H9 (cell line): ENCODE data around the gene MYO15A. TPM values are rescaled to one million over a fixed set of nuclear protein-coding genes. Genes with fewer than 3 reads are reported as not detected.

Experiments used
- DNase-seq: peaks from one replicate; pipeline ENCODE4 v3.0.0-alpha.2; 2017
- H2AFZ ChIP-seq: one replicate; pipeline ENCODE4 v1.6.1; 2013; ENCODE audit warnings: mild to moderate bottlenecking, low read length, control low read depth, moderate library complexity
- H2AK5ac ChIP-seq: 2 replicates; pipeline ENCODE4 v1.6.1; 2013; ENCODE audit warnings: low read length, control low read depth, mixed read lengths; ENCODE audit not compliant: insufficient read length
- H2BK120ac ChIP-seq: one replicate; pipeline ENCODE4 v1.6.1; 2013; ENCODE audit warnings: low read depth, mild to moderate bottlenecking, low read length, control low read depth, inconsistent platforms; ENCODE audit not compliant: poor library complexity, severe bottlenecking
- H2BK12ac ChIP-seq: 2 replicates; pipeline ENCODE4 v1.6.1; 2013; ENCODE audit warnings: low read length, control low read depth, mixed read lengths, low read depth; ENCODE audit not compliant: insufficient read length
- H2BK15ac ChIP-seq: 2 replicates; pipeline ENCODE4 v1.6.1; 2013; ENCODE audit warnings: low read depth, low read length, control low read depth
- H2BK20ac ChIP-seq: one replicate; pipeline ENCODE4 v1.6.1; 2013; ENCODE audit warnings: low read depth, mild to moderate bottlenecking, low read length, control low read depth, inconsistent platforms; ENCODE audit not compliant: poor library complexity, severe bottlenecking
- H2BK5ac ChIP-seq: 2 replicates; pipeline ENCODE4 v1.6.1; 2013; ENCODE audit warnings: low read length, control low read depth, mixed read lengths; ENCODE audit not compliant: insufficient read length
- H3K14ac ChIP-seq: 2 replicates; pipeline ENCODE4 v1.6.1; 2013; ENCODE audit warnings: low read length, control low read depth; ENCODE audit not compliant: insufficient read depth
- H3K18ac ChIP-seq: 2 replicates; pipeline ENCODE4 v1.6.1; 2013; ENCODE audit warnings: low read depth, mild to moderate bottlenecking, mixed read lengths, low read length, control low read depth; ENCODE audit not compliant: insufficient read length
- H3K23ac ChIP-seq: 2 replicates; pipeline ENCODE4 v1.6.1; 2013; ENCODE audit warnings: low read length, control low read depth, mixed read lengths, low read depth; ENCODE audit not compliant: insufficient read length
- H3K23me2 ChIP-seq: 2 replicates; pipeline ENCODE4 v1.6.1; 2013; ENCODE audit warnings: low read depth, mild to moderate bottlenecking, mixed read lengths, low read length, control low read depth; ENCODE audit not compliant: insufficient read length, poor library complexity, severe bottlenecking
- H3K27ac ChIP-seq: 2 replicates; pipeline ENCODE4 v1.5.1; 2013; ENCODE audit warnings: low read length, control low read depth, mixed read lengths, low read depth; ENCODE audit not compliant: insufficient read length
- H3K27me3 ChIP-seq: 2 replicates; pipeline ENCODE4 v1.6.1; 2013; ENCODE audit warnings: low read length, control low read depth, inconsistent platforms; ENCODE audit not compliant: insufficient read depth
- H3K4ac ChIP-seq: 2 replicates; pipeline ENCODE4 v1.6.1; 2013; ENCODE audit warnings: low read depth, mild to moderate bottlenecking, control low read depth, inconsistent platforms, low read length, moderate library complexity
- H3K4me1 ChIP-seq: 2 replicates; pipeline ENCODE4 v1.6.1; 2013; ENCODE audit warnings: low read length, control low read depth, inconsistent platforms; ENCODE audit not compliant: insufficient read depth
- H3K4me2 ChIP-seq: 2 replicates; pipeline ENCODE4 v1.6.1; 2013; ENCODE audit warnings: low read length, control low read depth, mixed read lengths; ENCODE audit not compliant: insufficient read length, insufficient read depth
- H3K56ac ChIP-seq: 2 replicates; pipeline ENCODE4 v1.6.1; 2013; ENCODE audit warnings: low read depth, mild to moderate bottlenecking, mixed read lengths, low read length, control low read depth; ENCODE audit not compliant: insufficient read length
- H3K79me1 ChIP-seq: 2 replicates; pipeline ENCODE4 v1.6.1; 2013; ENCODE audit warnings: low read depth, mild to moderate bottlenecking, moderate library complexity, low read length, control low read depth, inconsistent platforms; ENCODE audit not compliant: insufficient read depth, poor library complexity, severe bottlenecking
- H3K79me2 ChIP-seq: 2 replicates; pipeline ENCODE4 v1.6.1; 2013; ENCODE audit warnings: low read length, control low read depth, inconsistent platforms; ENCODE audit not compliant: insufficient read depth
- H3K9ac ChIP-seq: 2 replicates; pipeline ENCODE4 v1.6.1; 2013; ENCODE audit warnings: low read length, control low read depth, mixed read lengths; ENCODE audit not compliant: insufficient read length; ENCODE audit errors: extremely low read depth
- H3K9me3 ChIP-seq: one replicate; pipeline ENCODE4 v1.6.1; 2013; ENCODE audit warnings: low read depth, low read length, inconsistent platforms; ENCODE audit not compliant: control insufficient read depth
- H3T11ph ChIP-seq: one replicate; pipeline ENCODE4 v1.6.1; 2013; ENCODE audit warnings: mild to moderate bottlenecking, low read length, control low read depth, inconsistent platforms
- H4K20me1 ChIP-seq: one replicate; pipeline ENCODE4 v1.6.1; 2013; ENCODE audit not compliant: control insufficient read depth, insufficient read length, insufficient read depth
- H4K5ac ChIP-seq: 2 replicates; pipeline ENCODE4 v1.6.1; 2013; ENCODE audit warnings: low read depth, mild to moderate bottlenecking, mixed read lengths, low read length, control low read depth; ENCODE audit not compliant: insufficient read length
- H4K8ac ChIP-seq: replicated peaks from 2 replicates; pipeline ENCODE4 v1.6.1; 2013; ENCODE audit warnings: low read length, control low read depth, mixed read lengths, low read depth; ENCODE audit not compliant: insufficient read length
- H4K91ac ChIP-seq: 2 replicates; pipeline ENCODE4 v1.6.1; 2013; ENCODE audit warnings: low read depth, mild to moderate bottlenecking, moderate library complexity, mixed read lengths, low read length, control low read depth; ENCODE audit not compliant: insufficient read length
- H3K27ac Mint-ChIP-seq, 3 experiments: 2 replicates in 2 of 3; 3 replicates in 1 of 3; pipeline ENCODE4 v1.8.0; 2020 to 2021; ENCODE audit warnings: mixed read lengths in 3 of 3, mild to moderate bottlenecking in 1 of 3, moderate library complexity in 1 of 3
- H3K27me3 Mint-ChIP-seq: 2 replicates; pipeline ENCODE4 v1.8.0; 2021; ENCODE audit warnings: low read depth, mild to moderate bottlenecking, moderate library complexity, mixed read lengths
- H3K36me3 Mint-ChIP-seq, 3 experiments: 2 replicates in 2 of 3; 3 replicates in 1 of 3; pipeline ENCODE4 v1.8.0; 2020 to 2021; ENCODE audit warnings: low read depth in 3 of 3, mixed read lengths in 3 of 3; ENCODE audit not compliant: insufficient read depth in 1 of 3
- H3K4me1 Mint-ChIP-seq, 2 experiments: 2 replicates each; pipeline ENCODE4 v1.8.0; 2020; ENCODE audit warnings: mixed read lengths in 2 of 2
- H3K4me3 Mint-ChIP-seq, 2 experiments: 2 replicates in 1 of 2; 3 replicates in 1 of 2; pipeline ENCODE4 v1.8.0; 2020 to 2021; ENCODE audit warnings: mild to moderate bottlenecking in 2 of 2, mixed read lengths in 2 of 2, moderate library complexity in 1 of 2
- H3K9me3 Mint-ChIP-seq, 2 experiments: 2 replicates in 1 of 2; 3 replicates in 1 of 2; pipeline ENCODE4 v1.8.0; 2020; ENCODE audit warnings: mild to moderate bottlenecking in 2 of 2, mixed read lengths in 2 of 2, moderate library complexity in 1 of 2
- WGBS: extraction: QIAGEN DNeasy Blood & Tissue Kit; methylation state at CpG from one replicate; pipeline ENCODE4 v1.1.7; 2013; ENCODE audit warnings: missing lambda C conversion rate, low lambda C conversion rate, mixed read lengths; ENCODE audit not compliant: insufficient read length; ENCODE audit errors: extremely low coverage; 5-methylcytosine and 5-hydroxymethylcytosine counted together
- total RNA-seq: library from RNA; stranded (reverse); gene quantifications from 2 replicates; pipeline ENCODE4 v1.2.1, GENCODE V29; 2021
- TF ChIP-seq, protein P1 (sequence below): fragments of 200-600 bp; sonication (generic); conservative IDR thresholded peaks from 3 replicates; pipeline ENCODE4 v1.8.0; 2021; ENCODE audit warnings: antibody characterized with exemption, mild to moderate bottlenecking

Gene MYO15A
- total RNA-seq, 1 experiment from 2014 or later = 2.5 TPM

DNA sequence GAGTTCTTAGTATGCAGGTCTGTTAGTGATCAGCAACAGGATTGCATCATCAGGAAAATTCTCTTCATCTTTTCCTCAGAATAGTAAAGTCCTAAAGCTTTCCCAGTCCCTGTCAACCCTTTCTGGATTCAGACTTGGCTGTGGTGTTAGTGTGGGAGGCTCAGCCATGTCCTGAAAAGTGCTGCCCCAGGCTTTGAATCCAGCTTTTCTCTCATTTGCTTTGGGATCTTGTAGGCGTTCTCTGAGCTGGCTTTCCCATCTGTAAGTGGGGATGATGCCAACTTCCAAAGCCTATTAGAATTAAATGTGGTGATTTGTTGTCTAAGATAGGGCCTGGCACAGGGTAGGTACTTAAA lies 78.0 kb downstream of the MYO15A start:
- Histone ChIP-seq H2AK5ac (no peak overlapping the region), H4K20me1 (no peaks in the 10 kb centered on the region), H4K8ac (no peak overlapping the region), H3K9ac (peak overlapping the region; percentile 50), H3K56ac (no peak overlapping the region), H3K4me2 (peak overlapping the region; percentile 72), H2BK12ac (no peak overlapping the region), H2AFZ (no peak overlapping the region), H3K4me1 (peaks cover 9% of the 10 kb centered on the region; the same call in 1 of the 2 replicates), H3K23me2 (peaks cover 21% of the 10 kb centered on the region), H2BK120ac (no peak overlapping the region), H3K4ac (no peak overlapping the region), H3K14ac (no peak overlapping the region), H3K79me2 (peaks cover 49% of the 10 kb centered on the region; the same call in 1 of the 2 replicates), H2BK20ac (no peak overlapping the region), H3K23ac (no peak overlapping the region), H3K79me1 (peaks cover 17% of the 10 kb centered on the region), H4K91ac (no peak overlapping the region), H2BK15ac (no peak overlapping the region), H3K27me3 (no peaks in the 10 kb centered on the region), H3T11ph (no peak overlapping the region), H3K27ac (no peak overlapping the region), H4K5ac (no peak overlapping the region), H2BK5ac (no peak overlapping the region), H3K9me3 (no peaks in the 10 kb centered on the region), H3K18ac (no peak overlapping the region)
- no peaks in the 10 kb centered on the region; a peak in 1 of 5 replicates for H3K9me3 Mint-ChIP-seq
- DNase-seq = no peak
- H3K4me1 Mint-ChIP-seq = peaks cover 45 to 46% of the 10 kb centered on the region in 2 experiments
- WGBS = no CpG with 5 or more reads among the region's 1 CpG
- H3K4me3 Mint-ChIP-seq = peak overlapping the region; percentile 92 to 95
- H3K27ac Mint-ChIP-seq = peak overlapping the region in 2 of 3 experiments; percentile 54 to 92; a peak in 2 of 7 replicates
- no peaks in the 10 kb centered on the region for H3K27me3 Mint-ChIP-seq
- H3K36me3 Mint-ChIP-seq = peaks cover 19 to 57% (median 35%) of the 10 kb centered on the region in 3 experiments; a peak in 6 of 7 replicates
- TF ChIP-seq, protein P1, sequence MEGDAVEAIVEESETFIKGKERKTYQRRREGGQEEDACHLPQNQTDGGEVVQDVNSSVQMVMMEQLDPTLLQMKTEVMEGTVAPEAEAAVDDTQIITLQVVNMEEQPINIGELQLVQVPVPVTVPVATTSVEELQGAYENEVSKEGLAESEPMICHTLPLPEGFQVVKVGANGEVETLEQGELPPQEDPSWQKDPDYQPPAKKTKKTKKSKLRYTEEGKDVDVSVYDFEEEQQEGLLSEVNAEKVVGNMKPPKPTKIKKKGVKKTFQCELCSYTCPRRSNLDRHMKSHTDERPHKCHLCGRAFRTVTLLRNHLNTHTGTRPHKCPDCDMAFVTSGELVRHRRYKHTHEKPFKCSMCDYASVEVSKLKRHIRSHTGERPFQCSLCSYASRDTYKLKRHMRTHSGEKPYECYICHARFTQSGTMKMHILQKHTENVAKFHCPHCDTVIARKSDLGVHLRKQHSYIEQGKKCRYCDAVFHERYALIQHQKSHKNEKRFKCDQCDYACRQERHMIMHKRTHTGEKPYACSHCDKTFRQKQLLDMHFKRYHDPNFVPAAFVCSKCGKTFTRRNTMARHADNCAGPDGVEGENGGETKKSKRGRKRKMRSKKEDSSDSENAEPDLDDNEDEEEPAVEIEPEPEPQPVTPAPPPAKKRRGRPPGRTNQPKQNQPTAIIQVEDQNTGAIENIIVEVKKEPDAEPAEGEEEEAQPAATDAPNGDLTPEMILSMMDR = no peak
